ENCODE data around the gene GNB1. TPM values are rescaled to one million over a fixed set of nuclear protein-coding genes. Genes with fewer than 3 reads are reported as not detected.
A peak's percentile ranks its signal among the peaks of the same experiment; 100 is the strongest.

GNB1 gene
- total and polyA plus RNA-seq, 9 of the 15 experiments (the other 6 are each of a cell fraction or from before 2014, with no cell fraction given), result 34.3 to 388 (median 114) TPM

- TF ChIP-seq TFE3 (CRISPR knock-in tag; IDR thresholded peaks at IDR 0.05) (no peak), MED1 (CRISPR knock-in tag; IDR thresholded peaks at IDR 0.05; ENCODE audit: borderline replicate concordance) (no peak), GABPB1 (CRISPR knock-in tag; IDR thresholded peaks at IDR 0.05) (0 out of 2 replicates have a peak, but pooled peaks have one; percentile 0), E4F1 (CRISPR knock-in tag; IDR thresholded peaks at IDR 0.05; ENCODE audit: borderline replicate concordance) (no peak), ARHGAP35 (IDR thresholded peaks at IDR 0.05; ENCODE audit: partially characterized antibody) (no peak), MAFK (IDR thresholded peaks at IDR 0.05; ENCODE audit: low read length) (no peak), TCF7 (IDR thresholded peaks at IDR 0.05; ENCODE audit: borderline replicate concordance) (no peak), CHD2 (IDR thresholded peaks at IDR 0.05; ENCODE audit: low read depth, low read length) (no peak), SREBF2 (CRISPR knock-in tag; IDR thresholded peaks at IDR 0.05) (no peak), PHF8 (IDR thresholded peaks at IDR 0.05; ENCODE audit: borderline replicate concordance, low read length) (no peak), IRF1 (CRISPR knock-in tag; IDR thresholded peaks at IDR 0.05; ENCODE audit: borderline replicate concordance) (peak; percentile 78; the same call in 1 of the 2 replicates), ZNF41 (CRISPR knock-in tag; conservative IDR thresholded peaks at IDR 0.05) (no peak), KAT2B (IDR thresholded peaks at IDR 0.05; ENCODE audit: low read depth, low read length) (no peak), FOSL1 (tag; conservative IDR thresholded peaks at IDR 0.05) (no peak), TBP (optimal IDR thresholded peaks at IDR 0.05; ENCODE audit: low read depth, low read length) (peak; percentile 35), RCOR1 (IDR thresholded peaks at IDR 0.05; ENCODE audit: borderline replicate concordance in 1 of 2, low read depth in 2 of 2, low read length in 2 of 2) (0 out of 4 replicates have a peak, but pooled peaks of 1 of the 2 experiments have one; percentile 24), ELF2 (CRISPR knock-in tag; IDR thresholded peaks at IDR 0.05) (no peak)
- TF ChIP-seq, protein P1, sequence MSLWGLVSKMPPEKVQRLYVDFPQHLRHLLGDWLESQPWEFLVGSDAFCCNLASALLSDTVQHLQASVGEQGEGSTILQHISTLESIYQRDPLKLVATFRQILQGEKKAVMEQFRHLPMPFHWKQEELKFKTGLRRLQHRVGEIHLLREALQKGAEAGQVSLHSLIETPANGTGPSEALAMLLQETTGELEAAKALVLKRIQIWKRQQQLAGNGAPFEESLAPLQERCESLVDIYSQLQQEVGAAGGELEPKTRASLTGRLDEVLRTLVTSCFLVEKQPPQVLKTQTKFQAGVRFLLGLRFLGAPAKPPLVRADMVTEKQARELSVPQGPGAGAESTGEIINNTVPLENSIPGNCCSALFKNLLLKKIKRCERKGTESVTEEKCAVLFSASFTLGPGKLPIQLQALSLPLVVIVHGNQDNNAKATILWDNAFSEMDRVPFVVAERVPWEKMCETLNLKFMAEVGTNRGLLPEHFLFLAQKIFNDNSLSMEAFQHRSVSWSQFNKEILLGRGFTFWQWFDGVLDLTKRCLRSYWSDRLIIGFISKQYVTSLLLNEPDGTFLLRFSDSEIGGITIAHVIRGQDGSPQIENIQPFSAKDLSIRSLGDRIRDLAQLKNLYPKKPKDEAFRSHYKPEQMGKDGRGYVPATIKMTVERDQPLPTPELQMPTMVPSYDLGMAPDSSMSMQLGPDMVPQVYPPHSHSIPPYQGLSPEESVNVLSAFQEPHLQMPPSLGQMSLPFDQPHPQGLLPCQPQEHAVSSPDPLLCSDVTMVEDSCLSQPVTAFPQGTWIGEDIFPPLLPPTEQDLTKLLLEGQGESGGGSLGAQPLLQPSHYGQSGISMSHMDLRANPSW (CRISPR knock-in tag; IDR thresholded peaks at IDR 0.05), result no peak
- TF ChIP-seq, protein P2, sequence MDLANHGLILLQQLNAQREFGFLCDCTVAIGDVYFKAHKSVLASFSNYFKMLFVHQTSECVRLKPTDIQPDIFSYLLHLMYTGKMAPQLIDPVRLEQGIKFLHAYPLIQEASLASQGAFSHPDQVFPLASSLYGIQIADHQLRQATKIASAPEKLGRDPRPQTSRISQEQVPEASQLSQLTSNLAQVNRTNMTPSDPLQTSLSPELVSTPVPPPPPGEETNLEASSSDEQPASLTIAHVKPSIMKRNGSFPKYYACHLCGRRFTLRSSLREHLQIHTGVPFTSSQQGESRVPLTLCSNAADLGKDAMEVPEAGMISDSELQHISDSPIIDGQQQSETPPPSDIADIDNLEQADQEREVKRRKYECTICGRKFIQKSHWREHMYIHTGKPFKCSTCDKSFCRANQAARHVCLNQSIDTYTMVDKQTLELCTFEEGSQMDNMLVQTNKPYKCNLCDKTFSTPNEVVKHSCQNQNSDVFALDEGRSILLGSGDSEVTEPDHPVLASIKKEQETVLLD (IDR thresholded peaks at IDR 0.05), result peak; percentile 53; the same call in 1 of the 2 replicates
These were observed 1.7 kb downstream of the GNB1 start (continued) for GRCh38 chr1:1889090-1889750.
